ENCODE measurements around the gene DLX4.

The DLX4 gene

GRCh38 chr17:49998836-49999511 lies 30.0 kb downstream of the DLX4 start:
- Histone ChIP-seq H3K9me2 (replicated peaks; ENCODE audit: low read depth, low read length) (no peaks in the 10 kb centered on the region), H3K79me2 (ENCODE audit: insufficient read depth, low read length) (no peaks in the 10 kb centered on the region), H3K4me3 (ENCODE audit: low read length, poor library complexity, severe bottlenecking) (no peak overlapping the region), H3K27me3 (ENCODE audit: insufficient read depth, low read length, poor library complexity, severe bottlenecking) (no peaks in the 10 kb centered on the region), H3K9me3 (ENCODE audit: insufficient read depth, low read depth, low read length) (no peaks in the 10 kb centered on the region), H3K36me3 (ENCODE audit: insufficient read depth, low read length) (no peaks in the 10 kb centered on the region), H3K4me1 (ENCODE audit: insufficient read depth, low read length, poor library complexity, severe bottlenecking) (no peaks in the 10 kb centered on the region), H2AFZ (ENCODE audit: low read length) (peak overlapping the region; percentile 95), H4K20me1 (ENCODE audit: insufficient read depth, low read length, poor library complexity, severe bottlenecking) (no peaks in the 10 kb centered on the region), H3F3A (ENCODE audit: low read depth) (no peaks in the 10 kb centered on the region), H3K9ac (ENCODE audit: low read depth, low read length, poor library complexity, severe bottlenecking) (no peak overlapping the region), H3K4me2 (ENCODE audit: low read depth, low read length, poor library complexity, severe bottlenecking) (peak overlapping the region; percentile 30)
- TF ChIP-seq CTCF (conservative IDR thresholded peaks at IDR 0.05; ENCODE audit: low read length): no peak
- TF ChIP-seq EZH2phosphoT487 (IDR thresholded peaks at IDR 0.05; ENCODE audit: borderline replicate concordance): no peak

- TF ChIP-seq CTCF (conservative IDR thresholded peaks at IDR 0.05; ENCODE audit: low read length): no peak
- TF ChIP-seq EZH2phosphoT487 (IDR thresholded peaks at IDR 0.05; ENCODE audit: borderline replicate concordance): no peak
- no peaks in the 10 kb centered on the region for H4K20me1 ChIP-seq (ENCODE audit: insufficient read depth, low read length, poor library complexity, severe bottlenecking)
Observed at GRCh38 chr17:50003911-50004310, 34.9 kb downstream of the DLX4 start.

GRCh38 chr17:50009282-50009681 lies 40.3 kb downstream of the DLX4 start:
- Histone ChIP-seq H3K9ac (ENCODE audit: low read depth, low read length, poor library complexity, severe bottlenecking) (no peak overlapping the region), H3K4me3 (ENCODE audit: low read length, poor library complexity, severe bottlenecking) (no peak overlapping the region), H3K27me3 (ENCODE audit: insufficient read depth, low read length, poor library complexity, severe bottlenecking) (no peaks in the 10 kb centered on the region), H3K9me3 (ENCODE audit: insufficient read depth, low read depth, low read length) (peaks cover 9% of the 10 kb centered on the region; the same call in 1 of the 2 replicates), H2AFZ (ENCODE audit: low read length) (no peak overlapping the region), H3F3A (ENCODE audit: low read depth) (no peaks in the 10 kb centered on the region), H3K79me2 (ENCODE audit: insufficient read depth, low read length) (no peaks in the 10 kb centered on the region), H4K20me1 (ENCODE audit: insufficient read depth, low read length, poor library complexity, severe bottlenecking) (no peaks in the 10 kb centered on the region), H3K4me2 (ENCODE audit: low read depth, low read length, poor library complexity, severe bottlenecking) (no peak overlapping the region), H3K9me2 (replicated peaks; ENCODE audit: low read depth, low read length) (no peaks in the 10 kb centered on the region), H3K36me3 (ENCODE audit: insufficient read depth, low read length) (no peaks in the 10 kb centered on the region), H3K4me1 (ENCODE audit: insufficient read depth, low read length, poor library complexity, severe bottlenecking) (no peaks in the 10 kb centered on the region)
- TF ChIP-seq EZH2phosphoT487 (IDR thresholded peaks at IDR 0.05; ENCODE audit: borderline replicate concordance) (no peak), CTCF (conservative IDR thresholded peaks at IDR 0.05; ENCODE audit: low read length) (no peak)

More at GRCh38 chr17:50003911-50004310, 34.9 kb downstream of the DLX4 start:
- Histone ChIP-seq H3K79me2 (ENCODE audit: insufficient read depth, low read length) (no peaks in the 10 kb centered on the region), H3K9me2 (replicated peaks; ENCODE audit: low read depth, low read length) (no peaks in the 10 kb centered on the region), H2AFZ (ENCODE audit: low read length) (no peak overlapping the region), H3K36me3 (ENCODE audit: insufficient read depth, low read length) (no peaks in the 10 kb centered on the region), H3K9ac (ENCODE audit: low read depth, low read length, poor library complexity, severe bottlenecking) (no peak overlapping the region), H3K4me2 (ENCODE audit: low read depth, low read length, poor library complexity, severe bottlenecking) (no peak overlapping the region), H3K9me3 (ENCODE audit: insufficient read depth, low read depth, low read length) (no peaks in the 10 kb centered on the region), H3F3A (ENCODE audit: low read depth) (no peaks in the 10 kb centered on the region), H3K4me1 (ENCODE audit: insufficient read depth, low read length, poor library complexity, severe bottlenecking) (no peaks in the 10 kb centered on the region), H3K4me3 (ENCODE audit: low read length, poor library complexity, severe bottlenecking) (no peak overlapping the region), H3K27me3 (ENCODE audit: insufficient read depth, low read length, poor library complexity, severe bottlenecking) (no peaks in the 10 kb centered on the region)
